UCSD-AML1 (cell line): ENCODE data around the gene NELL1.

Experiments
- DNase-seq: peaks from one replicate; lab custom pipeline; 2025; ENCODE audit not compliant: unreplicated experiment; lab: John Stamatoyannopoulos, UW

Gene NELL1

GRCh38 chr11:21301981-21302380 is 632.6 kb downstream of the NELL1 start:
- DNase-seq, result no peak

- DNase-seq, result no peak
Measured at GRCh38 chr11:21306739-21307358, 637.5 kb downstream of the NELL1 start.

GRCh38 chr11:21307874-21308273 is 638.5 kb downstream of the NELL1 start:
- DNase-seq, result no peak

GRCh38 chr11:21316591-21316990 is 647.2 kb downstream of the NELL1 start:
- DNase-seq, result no peak

GRCh38 chr11:21321072-21321471 is 651.7 kb downstream of the NELL1 start:
- no peak for DNase-seq

GRCh38 chr11:21321530-21321929 is 652.1 kb downstream of the NELL1 start:
- DNase-seq, result no peak

GRCh38 chr11:21323617-21324016 is 654.2 kb downstream of the NELL1 start:
- no peak for DNase-seq

GRCh38 chr11:21343204-21343603 is 673.8 kb downstream of the NELL1 start:
- DNase-seq, result no peak

GRCh38 chr11:21346361-21346760 is 677.0 kb downstream of the NELL1 start:
- DNase-seq, result no peak

GRCh38 chr11:21350613-21351012 is 681.2 kb downstream of the NELL1 start:
- no peak for DNase-seq

- DNase-seq, result no peak
Measured at GRCh38 chr11:21353425-21353824, 684.0 kb downstream of the NELL1 start.

- no peak for DNase-seq
Measured at GRCh38 chr11:21364866-21365624, 695.7 kb downstream of the NELL1 start.

GRCh38 chr11:21369947-21370346 is 700.6 kb downstream of the NELL1 start:
- DNase-seq, result no peak

GRCh38 chr11:21371044-21371443 is 701.7 kb downstream of the NELL1 start:
- DNase-seq, result no peak

- DNase-seq, result no peak
Measured at GRCh38 chr11:21372672-21373071, 703.3 kb downstream of the NELL1 start.

GRCh38 chr11:21374376-21374775 is 705.0 kb downstream of the NELL1 start:
- DNase-seq, result no peak

GRCh38 chr11:21385669-21386440 is 716.5 kb downstream of the NELL1 start:
- no peak for DNase-seq

- no peak for DNase-seq
Measured at GRCh38 chr11:21390430-21390829, 721.0 kb downstream of the NELL1 start.

- DNase-seq, result no peak
Measured at GRCh38 chr11:21396342-21397008, 727.1 kb downstream of the NELL1 start.

GRCh38 chr11:21398195-21398594 is 728.8 kb downstream of the NELL1 start:
- DNase-seq, result no peak

GRCh38 chr11:21401496-21401895 is 732.1 kb downstream of the NELL1 start:
- no peak for DNase-seq
